Thyroid gland (tissue), 4 donors: ENCODE measurements around the gene CLIC5.

Experiments
- POLR2A ChIP-seq, 2 donors: fragments of 450-650 bp; IDR thresholded peaks; one replicate each; pipeline ENCODE4 v1.6.1; 2017; ENCODE audit warnings: antibody characterized with exemption in 2 of 2, mild to moderate bottlenecking in 2 of 2, moderate library complexity in 1 of 2
- TF ChIP-seq, protein P1 (sequence below), 6 experiments: fragments of 200-600 bp in 3 of 6; fragments of 450-650 bp in 3 of 6; sonication (generic) in 3 of 6; IDR thresholded peaks; one replicate each; pipeline ENCODE4 v1.5.1; 2016 to 2019; ENCODE audit warnings: antibody characterized with exemption in 6 of 6, mild to moderate bottlenecking in 2 of 6, inconsistent platforms in 1 of 6, moderate library complexity in 1 of 6

DNA sequence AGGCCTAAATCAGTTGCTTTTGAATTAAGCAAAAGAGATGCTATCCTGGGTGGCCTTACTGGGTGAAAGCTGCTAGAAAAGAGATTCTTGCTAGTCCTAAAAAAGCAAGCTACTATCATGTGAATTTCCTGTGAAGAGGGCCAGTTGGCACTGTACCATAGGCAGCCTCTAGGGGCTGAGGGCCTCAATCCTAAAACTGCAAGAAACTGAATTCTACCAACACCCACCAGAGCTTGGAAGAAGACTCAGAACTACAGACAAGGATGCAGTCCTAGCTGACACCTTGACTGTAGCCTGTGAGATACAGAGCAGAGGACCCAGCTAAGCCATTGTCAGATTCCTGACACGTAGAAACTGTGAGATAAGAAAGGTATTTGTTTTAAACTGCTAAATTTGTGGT is 24.5 kb downstream of the CLIC5 start:
- TF ChIP-seq, protein P1, sequence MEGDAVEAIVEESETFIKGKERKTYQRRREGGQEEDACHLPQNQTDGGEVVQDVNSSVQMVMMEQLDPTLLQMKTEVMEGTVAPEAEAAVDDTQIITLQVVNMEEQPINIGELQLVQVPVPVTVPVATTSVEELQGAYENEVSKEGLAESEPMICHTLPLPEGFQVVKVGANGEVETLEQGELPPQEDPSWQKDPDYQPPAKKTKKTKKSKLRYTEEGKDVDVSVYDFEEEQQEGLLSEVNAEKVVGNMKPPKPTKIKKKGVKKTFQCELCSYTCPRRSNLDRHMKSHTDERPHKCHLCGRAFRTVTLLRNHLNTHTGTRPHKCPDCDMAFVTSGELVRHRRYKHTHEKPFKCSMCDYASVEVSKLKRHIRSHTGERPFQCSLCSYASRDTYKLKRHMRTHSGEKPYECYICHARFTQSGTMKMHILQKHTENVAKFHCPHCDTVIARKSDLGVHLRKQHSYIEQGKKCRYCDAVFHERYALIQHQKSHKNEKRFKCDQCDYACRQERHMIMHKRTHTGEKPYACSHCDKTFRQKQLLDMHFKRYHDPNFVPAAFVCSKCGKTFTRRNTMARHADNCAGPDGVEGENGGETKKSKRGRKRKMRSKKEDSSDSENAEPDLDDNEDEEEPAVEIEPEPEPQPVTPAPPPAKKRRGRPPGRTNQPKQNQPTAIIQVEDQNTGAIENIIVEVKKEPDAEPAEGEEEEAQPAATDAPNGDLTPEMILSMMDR (IDR thresholded peaks at IDR 0.05) = no peak
- no peak for TF ChIP-seq POLR2A (IDR thresholded peaks at IDR 0.05)
